Adrenal gland (tissue), 12 donors: ENCODE data around the gene RPGRIP1. TPM values are rescaled to one million over a fixed set of nuclear protein-coding genes. Genes with fewer than 3 reads are reported as not detected.
"Not testable (repeated sequence)": the region's sequence is repeated elsewhere in the genome, so short reads cannot be mapped to it uniquely, and the experiment has no call there.

Experiments used
- DNase-seq, 7 donors: peaks; one replicate each; pipeline ENCODE4 v3.0.0-alpha.2; 2019 to 2020
- H3K27ac ChIP-seq, 5 donors: fragments of 200-600 bp; sonication (generic) in 4 of 5; 1 replicate in 3 of 5; 2 replicates in 2 of 5; pipeline versions ENCODE4 v1.5.1 to v1.8.0; 2016 to 2020; ENCODE audit warnings: mild to moderate bottlenecking in 1 of 5
- H3K27me3 ChIP-seq: fragments of 200-600 bp; 2 replicates; pipeline ENCODE4 v1.8.0; 2021
- H3K36me3 ChIP-seq, 2 donors: fragments of 200-600 bp; replicated peaks in 1 of 2; 1 replicate in 1 of 2; 2 replicates in 1 of 2; pipeline versions ENCODE4 v1.5.1 to v1.8.0; 2018 to 2022
- H3K4me1 ChIP-seq, 2 donors: fragments of 200-600 bp; replicated peaks in 1 of 2; 1 replicate in 1 of 2; 2 replicates in 1 of 2; pipeline versions ENCODE4 v1.5.1 to v1.8.0; 2018 to 2021
- H3K4me3 ChIP-seq, 4 donors: fragments of 200-600 bp; sonication (generic) in 3 of 4; one replicate each; pipeline ENCODE4 v1.5.1; 2016 to 2018
- H3K9me3 ChIP-seq, 3 donors: fragments of 200-600 bp; sonication (generic) in 1 of 3; replicated peaks in 1 of 3; 1 replicate in 2 of 3; 2 replicates in 1 of 3; pipeline versions ENCODE4 v1.5.1 to v1.8.0; 2016 to 2021
- CTCF ChIP-seq, 6 experiments: fragments of 450-650 bp in 4 of 6; fragments of 200-600 bp in 2 of 6; sonication (generic) in 1 of 6; IDR thresholded peaks; 1 replicate in 5 of 6; 2 replicates in 1 of 6; pipeline versions ENCODE4 v1.5.1 to v1.8.0; 2016 to 2021; ENCODE audit warnings: antibody characterized with exemption in 6 of 6, mild to moderate bottlenecking in 2 of 6, moderate library complexity in 1 of 6
- POLR2A ChIP-seq, 2 donors: fragments of 450-650 bp; IDR thresholded peaks; one replicate each; pipeline ENCODE4 v1.6.1; 2017; ENCODE audit warnings: antibody characterized with exemption in 2 of 2, mild to moderate bottlenecking in 2 of 2, moderate library complexity in 1 of 2
- WGBS, 4 donors: extraction: QIAGEN DNeasy Blood & Tissue Kit in 2 of 4; methylation state at CpG; one replicate each; pipeline versions ENCODE4 v1.1.5 to v1.1.7; 2013 to 2017; 5-methylcytosine and 5-hydroxymethylcytosine counted together
- intact Hi-C, 2 donors: fragments of 100-400 bp; cut with DNase I; formaldehyde crosslinking; loops; one replicate each; pipeline versions ENCODE4 v1.14.1 to v1.15.0; 2022 to 2023
- polyA plus RNA-seq, 3 donors: library from polyadenylated mRNA; stranded (reverse); fragments of 200-250 nt in 2 of 3; fragments of 350-450 nt in 1 of 3; fragmentation: Illumina TruSeq in 1 of 3; extraction: RNeasy Lipid Tissue Mini Kit (QIAGEN cat#74804) in 1 of 3; gene quantifications; one replicate each; pipeline ENCODE4 v1.2.3, GENCODE V29; 2013 to 2014
- total RNA-seq, 9 donors: library from RNA; depleted of rRNA in 4 of 9; stranded (reverse); fragments of >200 nt in 4 of 9; fragments of 120-200 nt in 1 of 9; fragmentation: NEBNext Ultra II Directional in 1 of 9; extraction: Animal tissue kit (Norgen Biotek cat#: 25700) in 1 of 9; gene quantifications; one replicate each; pipeline versions ENCODE4 v1.1.0 to v1.2.4, GENCODE V29; 2013 to 2023
- donor health status: healthy with polysubstance abuse.
- donor health status: Bipolar disorder and iron deficiency.
- donor health status: DM: yes; HTN: yes; CAD: no.
- donor health status: DM: no; HTN: no; CAD: no.
- donor health status: DM: no; HTN: no; CAD: no.
- donor health status: DM: yes; HTN: yes; CAD: no.

Gene RPGRIP1
- total and polyA plus RNA-seq, 12 donors = 0.10 to 1.6 (median 0.29) TPM; not detected in 3

GRCh38 chr14:21302013-21302835 is 22.3 kb downstream of the RPGRIP1 start:
- Histone ChIP-seq H3K9me3 (no peaks in the 10 kb centered on the region), H3K27me3 (peaks cover 5% of the 10 kb centered on the region), H3K4me1 (peaks cover 0 to 6% of the 10 kb centered on the region in 2 donors), H3K4me3 (no peak overlapping the region), H3K36me3 (no peaks in the 10 kb centered on the region), H3K27ac (no peak overlapping the region)
- intact Hi-C loops = no loop called here
- WGBS, 4 donors = 74 to 84% (median 78%) methylated on average over 8 of the region's 8 CpGs
- no peak for TF ChIP-seq POLR2A (IDR thresholded peaks at IDR 0.05)
- no peak for TF ChIP-seq CTCF (IDR thresholded peaks at IDR 0.05)
- no peak for DNase-seq

- 74 to 86% (median 83%) methylated on average over 2 of the region's 2 CpGs for WGBS, 4 donors
- not testable (repeated sequence) for H3K36me3 ChIP-seq, H3K27me3 ChIP-seq
These were observed 22.9 kb downstream of the RPGRIP1 start for GRCh38 chr14:21302836-21303140.

GRCh38 chr14:21307637-21308036 is 27.8 kb downstream of the RPGRIP1 start:
- Histone ChIP-seq H3K4me3 (no peak overlapping the region), H3K36me3 (no peaks in the 10 kb centered on the region), H3K27ac (no peak overlapping the region), H3K9me3 (no peaks in the 10 kb centered on the region), H3K27me3 (no peaks in the 10 kb centered on the region), H3K4me1 (peaks cover 0 to 6% of the 10 kb centered on the region in 2 donors)
- DNase-seq = no peak
- intact Hi-C loops = no loop called here
- no peak for TF ChIP-seq CTCF (IDR thresholded peaks at IDR 0.05)
- TF ChIP-seq POLR2A (IDR thresholded peaks at IDR 0.05) = no peak
- 82 to 92% (median 86%) methylated on average over 3 of the region's 3 CpGs for WGBS, 4 donors

More at GRCh38 chr14:21302836-21303140, 22.9 kb downstream of the RPGRIP1 start:
- intact Hi-C loops, H3K9me3 ChIP-seq, H3K27ac ChIP-seq, H3K4me1 ChIP-seq, H3K4me3 ChIP-seq, DNase-seq: not testable (repeated sequence)

GRCh38 chr14:21308132-21308478 is 28.2 kb downstream of the RPGRIP1 start:
- DNase-seq = no peak
- peaks cover 0 to 6% of the 10 kb centered on the region in 2 donors for H3K4me1 ChIP-seq
- peak overlapping the region in 2 of 5 donors; percentile 20 to 60 for H3K27ac ChIP-seq
- no peak for TF ChIP-seq POLR2A (IDR thresholded peaks at IDR 0.05)
- TF ChIP-seq CTCF (IDR thresholded peaks at IDR 0.05) = no peak
- H3K36me3 ChIP-seq = no peaks in the 10 kb centered on the region
- H3K27me3 ChIP-seq = no peaks in the 10 kb centered on the region
- peak overlapping the region in 3 of 4 donors; percentile 3 to 43 (median 15) for H3K4me3 ChIP-seq
- intact Hi-C loops = no loop called here
- H3K9me3 ChIP-seq = no peaks in the 10 kb centered on the region
